ENCODE data around the gene UTS2R.

The UTS2R gene

DNA sequence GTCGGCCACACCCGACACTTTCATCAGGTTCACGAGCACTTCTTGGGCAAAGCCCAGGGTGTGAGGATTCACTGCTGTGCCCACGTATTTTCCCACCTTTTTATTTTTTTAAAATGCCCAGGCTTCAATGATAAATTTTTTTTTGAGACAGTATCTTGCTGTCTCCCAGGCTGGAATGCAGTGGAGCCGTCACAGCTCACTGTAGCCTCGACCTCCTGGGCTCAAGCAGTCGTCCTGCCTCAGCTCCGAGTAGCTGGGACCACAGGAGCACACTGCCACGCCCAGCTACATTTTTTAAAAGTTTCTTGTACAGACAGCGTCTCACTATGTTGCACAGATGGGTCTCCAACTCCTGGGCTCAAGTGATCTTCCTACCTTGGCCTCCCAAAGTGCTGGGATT lies 17.8 kb downstream of the UTS2R start:
- no peak for DNase-seq (ENCODE audit: low read depth, low spot score)

DNA sequence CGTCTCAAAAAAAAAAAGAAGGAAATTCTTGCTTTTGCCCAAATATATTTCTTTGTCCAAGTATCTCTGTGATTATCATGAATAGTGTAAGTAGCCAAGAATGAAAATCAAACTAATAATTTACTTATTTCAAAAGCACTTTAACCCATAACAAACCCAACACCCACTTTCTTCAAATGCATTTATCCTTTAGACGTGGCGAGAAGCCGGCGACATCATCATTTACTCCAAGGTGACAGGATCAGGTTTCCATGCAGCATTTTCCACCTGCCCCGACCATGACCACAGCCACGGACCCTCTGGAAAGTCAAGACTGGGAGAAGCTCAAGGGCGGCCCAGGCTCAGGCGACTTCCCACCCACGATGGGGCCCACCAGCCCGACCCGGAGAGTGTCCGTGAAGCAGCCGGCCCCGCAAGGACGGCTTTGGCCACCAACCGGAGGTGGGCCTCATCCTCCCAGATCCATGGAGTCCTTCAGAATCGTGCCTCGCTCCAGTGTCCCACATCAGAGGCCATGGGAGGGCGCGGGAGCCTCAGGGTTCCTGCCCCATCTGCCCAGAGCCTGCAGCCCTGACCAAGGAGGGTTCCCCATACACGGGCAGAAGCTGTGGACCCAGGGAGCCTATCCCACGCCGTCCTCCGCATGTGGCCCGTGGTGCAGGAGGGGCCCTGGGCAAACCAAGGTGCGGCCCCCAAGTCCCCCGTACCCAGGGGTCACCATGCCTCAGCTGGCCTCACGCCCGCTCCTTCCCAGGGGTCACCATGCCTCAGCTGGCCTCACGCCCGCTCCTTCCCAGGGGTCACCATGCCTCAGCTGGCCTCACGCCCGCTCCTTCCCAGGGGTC lies 18.7 kb downstream of the UTS2R start:
- DNase-seq (ENCODE audit: low read depth, low spot score), result no peak

DNA sequence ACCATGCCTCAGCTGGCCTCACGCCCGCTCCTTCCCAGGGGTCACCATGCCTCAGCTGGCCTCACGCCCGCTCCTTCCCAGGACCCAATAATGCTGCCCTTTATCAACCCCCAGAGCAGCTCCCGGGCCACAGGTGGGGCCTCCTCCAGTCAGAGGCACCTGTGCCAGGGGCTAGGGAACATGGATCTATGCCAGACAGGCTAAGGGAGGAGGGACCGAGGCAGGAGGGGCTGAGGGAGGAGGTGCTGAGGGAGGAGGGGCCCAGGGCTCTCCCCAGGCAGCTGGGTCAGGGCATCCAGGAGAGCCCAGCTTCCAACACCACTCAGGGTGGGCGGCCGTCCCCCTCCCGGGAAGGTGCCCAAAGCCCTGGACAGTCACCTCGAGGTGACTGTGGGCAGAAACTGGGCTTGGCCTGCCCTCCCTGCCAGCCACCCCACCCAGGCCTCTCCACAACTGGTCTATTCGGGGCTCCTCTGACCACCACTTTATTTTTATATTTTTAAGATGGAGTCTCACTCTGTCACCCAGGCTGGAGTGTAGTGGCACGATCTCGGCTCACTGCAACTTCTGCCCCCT lies 19.4 kb downstream of the UTS2R start:
- DNase-seq (ENCODE audit: low read depth, low spot score), result no peak

DNA sequence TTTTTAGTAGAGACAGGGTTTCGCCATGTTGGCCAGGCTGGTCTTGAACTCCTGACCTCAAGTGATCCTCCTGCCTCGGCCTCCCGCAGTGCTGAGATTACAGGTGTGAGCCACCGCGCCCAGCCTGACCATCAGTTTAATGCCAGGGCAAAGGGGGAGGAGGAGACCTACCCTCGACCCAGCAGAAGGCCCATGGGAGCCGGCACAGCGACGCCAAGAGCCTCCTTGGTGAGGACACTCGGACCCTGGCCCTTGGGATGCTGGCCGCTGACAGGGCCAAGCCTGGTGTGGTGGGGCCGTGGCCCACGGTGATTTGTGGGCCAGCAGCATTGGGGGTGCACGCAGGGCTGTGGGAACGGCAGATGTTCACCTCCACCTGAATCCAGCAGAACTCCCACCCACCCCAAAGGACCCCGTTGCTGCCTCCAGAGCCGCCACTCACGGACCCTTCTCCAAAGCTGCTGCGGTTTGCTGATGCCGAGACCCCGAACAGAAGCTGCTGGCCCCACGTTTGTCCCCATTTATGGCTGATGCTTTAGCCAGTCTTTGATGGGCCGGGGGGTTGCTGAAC lies 20.0 kb downstream of the UTS2R start:
- DNase-seq (ENCODE audit: low read depth, low spot score), result no peak

DNA sequence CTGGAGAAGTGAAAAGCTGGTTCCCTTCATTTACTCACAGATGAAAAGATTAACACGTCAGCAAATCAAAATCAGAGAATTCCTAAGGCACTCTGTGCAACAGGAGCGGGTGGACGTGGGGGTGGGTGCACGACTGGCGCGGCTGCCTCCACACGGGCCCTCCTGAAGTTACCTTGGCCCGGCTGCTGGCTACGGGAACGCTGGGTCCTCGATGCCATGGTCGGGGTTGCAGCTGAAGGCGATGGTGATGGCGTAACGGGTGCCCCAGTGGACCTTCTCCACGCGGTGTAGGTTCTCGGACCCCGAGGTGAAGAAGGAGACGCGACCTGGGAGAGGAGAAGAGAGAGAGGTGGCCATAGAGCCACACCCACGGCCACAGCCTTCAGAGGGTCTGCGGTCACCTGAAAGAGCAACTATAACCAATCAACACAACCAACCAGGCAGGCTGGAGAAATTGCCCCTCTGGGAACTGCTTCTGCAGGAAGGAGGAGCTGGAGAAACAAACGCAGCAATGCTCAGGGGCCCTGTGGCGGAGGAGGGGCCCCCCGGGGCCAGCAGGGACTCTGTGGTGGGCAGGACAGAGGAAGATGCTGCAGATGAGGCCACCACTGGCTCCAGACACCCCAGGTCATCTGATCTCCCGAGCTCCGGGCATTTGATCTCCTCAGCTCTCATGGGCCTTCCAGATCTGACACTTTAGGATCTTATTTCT lies 20.8 kb downstream of the UTS2R start:
- no peak for DNase-seq (ENCODE audit: low read depth, low spot score)

DNA sequence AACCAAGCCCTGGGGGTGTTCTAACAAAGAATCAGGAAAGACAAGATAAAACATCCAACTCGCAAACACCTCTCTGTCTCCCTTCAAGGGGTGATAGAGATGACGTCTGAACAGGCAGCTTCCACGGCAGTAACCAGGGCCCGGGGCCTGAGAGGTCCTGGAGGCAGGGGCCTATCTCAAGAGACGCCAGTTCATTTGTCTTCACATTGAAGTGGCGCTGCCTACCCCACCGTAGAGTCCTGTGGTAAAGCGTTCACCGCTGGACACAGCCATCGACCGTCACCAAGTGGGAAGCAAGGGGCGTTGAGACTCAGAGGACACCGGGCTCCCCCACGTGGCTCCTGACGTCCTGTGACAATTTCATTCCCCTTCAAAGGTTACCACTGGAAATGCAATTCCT lies 21.4 kb downstream of the UTS2R start:
- DNase-seq (ENCODE audit: low read depth, low spot score), result no peak

DNA sequence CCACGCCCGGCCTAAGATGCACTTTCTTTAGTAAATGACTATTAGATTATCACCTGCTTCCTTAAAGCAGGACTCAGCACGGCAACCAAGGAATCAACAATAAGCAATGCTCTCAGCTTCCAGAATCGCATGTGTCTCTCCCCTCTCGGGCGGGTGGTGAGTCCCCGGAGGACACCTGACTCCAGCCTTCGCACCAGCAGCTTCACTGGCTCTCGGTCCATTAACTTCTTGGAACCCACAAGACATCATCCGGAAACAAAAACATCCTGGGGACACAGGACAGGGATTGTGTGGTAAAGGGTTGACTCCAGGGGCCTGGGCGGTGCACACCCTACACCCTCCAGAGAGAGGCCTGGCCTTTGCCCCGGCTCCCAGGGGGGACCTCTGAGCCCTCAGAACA lies 22.7 kb downstream of the UTS2R start:
- DNase-seq (ENCODE audit: low read depth, low spot score), result no peak

DNA sequence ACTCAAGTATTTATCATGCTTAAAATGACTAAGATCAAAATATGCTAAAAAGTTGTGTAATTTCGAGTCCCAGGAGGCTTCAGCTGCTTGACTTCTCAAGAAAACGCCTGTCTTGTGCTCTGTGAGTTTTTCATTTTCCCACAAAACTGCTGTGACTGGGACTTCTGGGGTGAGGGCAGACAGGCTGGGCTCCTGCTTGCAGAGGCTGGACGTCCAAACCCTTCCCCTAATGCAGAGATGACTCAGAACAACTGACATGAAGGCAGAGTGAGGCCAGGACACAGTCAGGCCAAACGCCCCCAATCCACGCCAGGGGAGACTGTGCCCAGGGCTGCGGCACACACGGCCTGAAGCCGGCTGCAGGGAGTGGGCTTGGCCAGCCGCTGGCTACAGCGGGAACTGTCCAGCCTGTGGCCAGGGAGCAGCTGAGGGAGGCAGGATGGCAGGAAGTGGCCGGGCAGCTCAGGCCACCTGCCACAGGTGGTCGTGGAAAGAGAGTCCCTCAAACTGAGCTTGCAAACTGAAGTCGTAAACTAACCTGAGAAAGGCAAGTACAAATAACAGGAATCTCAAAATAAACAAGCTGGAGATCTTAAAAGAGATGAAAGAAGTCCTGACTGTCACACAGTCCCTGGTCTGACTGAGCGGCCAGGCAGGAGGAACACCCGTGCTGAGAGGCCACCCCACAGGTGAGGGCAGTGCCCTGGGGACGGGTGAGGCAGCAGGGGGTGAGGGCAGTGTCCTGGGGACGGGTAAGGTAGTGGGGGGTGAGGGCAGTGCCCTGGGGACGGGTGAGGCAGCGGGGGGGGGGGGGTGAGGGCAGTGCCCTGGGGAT lies 25.3 kb downstream of the UTS2R start:
- DNase-seq (ENCODE audit: low read depth, low spot score), result peak; percentile 34

DNA sequence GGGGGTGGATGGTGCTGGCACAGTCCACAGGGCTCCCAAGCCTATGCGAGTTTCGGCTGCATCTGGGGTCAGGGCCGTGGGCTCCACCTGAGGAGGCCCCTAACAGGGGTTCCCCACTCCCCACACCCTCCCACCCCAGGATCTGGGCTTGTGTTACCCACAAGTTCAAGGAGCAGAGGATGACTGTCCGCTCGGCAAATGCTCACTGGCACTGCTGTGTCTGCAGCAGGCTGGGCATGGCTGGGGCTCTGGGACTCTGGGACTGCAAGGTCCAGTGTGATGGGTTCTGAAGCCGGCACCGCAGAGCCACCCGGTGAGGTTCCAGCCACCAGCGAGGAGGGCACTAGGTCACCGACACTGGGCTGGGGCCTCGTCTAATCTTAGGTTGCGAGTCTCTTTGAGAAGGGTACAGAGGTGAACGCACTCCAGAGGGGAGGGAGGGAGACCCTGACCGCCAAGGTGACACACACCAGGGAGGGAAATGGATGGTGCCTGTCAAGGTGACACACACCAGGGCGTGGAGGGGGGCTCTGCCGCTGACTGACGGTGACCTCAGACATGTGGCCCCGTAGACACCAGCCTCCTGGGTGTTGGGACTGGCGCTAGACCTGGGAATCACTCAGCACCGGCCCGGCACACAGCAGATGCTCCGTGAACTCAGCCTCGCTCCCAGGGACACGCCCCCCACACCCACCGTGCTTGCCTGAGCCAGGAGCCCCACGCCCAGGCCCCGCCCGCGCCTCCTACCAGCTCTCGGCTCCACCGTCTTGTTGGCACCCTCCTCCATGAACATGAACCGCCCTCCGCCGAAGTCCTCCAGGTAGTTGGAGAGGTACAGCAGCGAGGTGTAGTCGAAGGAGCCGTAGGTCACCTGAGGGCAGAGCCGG lies 26.1 kb downstream of the UTS2R start:
- DNase-seq (ENCODE audit: low read depth, low spot score), result no peak

DNA sequence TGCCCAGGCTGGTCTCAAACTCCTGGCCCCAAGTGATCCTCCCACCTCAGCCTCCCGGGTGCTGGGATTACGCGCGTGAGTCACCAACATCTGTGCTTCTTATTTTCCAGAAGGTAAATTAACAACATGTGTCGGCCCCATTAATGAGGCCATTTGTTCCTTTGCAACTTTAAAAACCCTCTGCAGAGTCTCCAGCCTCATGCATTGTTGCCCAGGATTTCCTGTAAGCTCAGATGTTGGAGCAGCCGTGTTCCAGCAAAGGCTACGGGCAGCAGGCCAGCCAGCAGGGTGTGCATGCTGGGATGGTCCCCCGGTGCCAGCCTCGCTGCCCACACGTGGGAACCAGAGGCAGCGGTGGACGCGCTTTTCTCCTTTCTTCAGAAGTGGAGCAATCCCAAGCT lies 27.5 kb downstream of the UTS2R start:
- peak; percentile 69 for DNase-seq (ENCODE audit: low read depth, low spot score)

DNA sequence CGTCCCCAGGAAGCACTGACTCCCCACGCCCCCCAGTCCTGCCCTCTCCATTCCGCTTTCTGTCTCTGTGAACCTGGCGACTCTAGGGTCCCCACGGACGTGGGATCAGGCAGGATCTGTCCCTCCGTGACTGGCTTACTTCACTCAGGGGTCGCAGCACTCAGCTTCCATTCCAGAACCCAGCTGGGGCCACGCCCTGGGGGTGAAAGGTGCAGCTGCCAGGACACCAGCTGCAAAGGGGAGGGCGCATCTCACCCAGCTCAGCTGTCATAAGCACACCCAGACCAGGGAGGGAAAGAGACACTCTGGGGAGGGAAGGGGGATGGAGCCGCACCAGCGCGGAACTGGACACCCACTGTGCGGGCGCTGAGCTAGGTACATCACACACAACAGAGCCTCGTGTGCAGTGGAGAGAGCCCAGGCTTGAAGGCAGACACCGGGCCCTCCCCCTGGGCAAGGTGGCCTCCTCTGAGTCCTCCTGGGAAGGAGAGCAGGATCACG lies 28.1 kb downstream of the UTS2R start:
- no peak for DNase-seq (ENCODE audit: low read depth, low spot score)

DNA sequence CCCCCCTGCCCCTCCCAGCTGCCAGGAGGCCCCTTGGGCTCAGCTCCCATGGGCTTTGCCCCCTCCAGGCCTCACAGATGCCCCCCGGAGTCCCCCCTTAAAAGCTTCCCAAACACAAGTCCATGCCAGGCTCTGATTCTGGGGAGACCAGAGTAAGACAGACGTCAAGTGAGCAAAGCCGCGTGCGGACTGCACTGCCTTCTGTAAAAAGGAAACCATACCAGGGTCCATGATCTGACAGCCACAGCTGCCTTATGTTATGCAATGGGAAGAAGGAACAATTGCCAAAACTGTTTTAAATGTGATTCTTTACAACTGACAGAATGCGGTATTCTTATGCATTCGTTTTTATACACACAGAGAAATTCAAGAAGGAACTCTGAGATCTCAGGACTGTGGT lies 28.6 kb downstream of the UTS2R start:
- DNase-seq (ENCODE audit: low read depth, low spot score), result no peak

DNA sequence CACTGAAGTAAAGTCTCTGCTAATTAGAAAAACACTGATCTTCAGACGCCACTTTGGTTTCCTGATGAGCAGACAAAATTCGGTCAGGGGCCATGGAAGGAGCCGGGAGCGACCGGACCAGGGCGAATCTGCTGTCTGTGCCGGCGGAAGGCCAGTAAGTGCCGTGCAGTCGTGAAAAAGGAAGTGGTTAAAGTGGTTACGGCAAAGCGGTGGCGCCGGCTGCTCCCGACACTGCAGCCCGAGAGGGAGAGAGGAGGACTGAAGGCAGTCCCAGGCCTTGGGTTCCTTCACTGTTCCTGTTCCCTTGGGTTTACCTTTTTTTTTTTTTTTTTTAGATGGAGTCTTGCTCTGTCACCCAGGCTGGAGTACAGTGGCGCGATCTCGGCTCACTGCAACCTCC lies 29.3 kb downstream of the UTS2R start:
- DNase-seq (ENCODE audit: low read depth, low spot score), result no peak

DNA sequence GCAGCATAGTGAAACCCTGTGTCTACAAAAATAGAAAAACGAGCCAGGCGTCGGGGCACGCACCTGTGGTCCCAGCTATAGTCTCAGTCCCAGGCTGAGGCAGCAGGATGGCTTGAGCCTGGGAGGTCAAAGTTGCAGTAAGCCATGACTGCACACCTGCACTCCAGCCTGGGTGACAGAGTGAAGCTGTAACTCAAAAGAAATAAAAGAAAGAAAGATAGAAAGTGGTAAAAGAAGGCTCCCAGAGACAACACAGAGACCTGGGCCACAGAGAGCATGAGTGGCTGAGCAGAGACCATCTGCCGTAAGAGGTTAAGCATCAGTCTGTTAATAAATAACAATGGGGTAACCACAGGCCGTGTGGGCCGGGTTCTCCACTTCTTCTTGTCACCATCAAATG lies 31.3 kb downstream of the UTS2R start:
- no peak for DNase-seq (ENCODE audit: low read depth, low spot score)

DNA sequence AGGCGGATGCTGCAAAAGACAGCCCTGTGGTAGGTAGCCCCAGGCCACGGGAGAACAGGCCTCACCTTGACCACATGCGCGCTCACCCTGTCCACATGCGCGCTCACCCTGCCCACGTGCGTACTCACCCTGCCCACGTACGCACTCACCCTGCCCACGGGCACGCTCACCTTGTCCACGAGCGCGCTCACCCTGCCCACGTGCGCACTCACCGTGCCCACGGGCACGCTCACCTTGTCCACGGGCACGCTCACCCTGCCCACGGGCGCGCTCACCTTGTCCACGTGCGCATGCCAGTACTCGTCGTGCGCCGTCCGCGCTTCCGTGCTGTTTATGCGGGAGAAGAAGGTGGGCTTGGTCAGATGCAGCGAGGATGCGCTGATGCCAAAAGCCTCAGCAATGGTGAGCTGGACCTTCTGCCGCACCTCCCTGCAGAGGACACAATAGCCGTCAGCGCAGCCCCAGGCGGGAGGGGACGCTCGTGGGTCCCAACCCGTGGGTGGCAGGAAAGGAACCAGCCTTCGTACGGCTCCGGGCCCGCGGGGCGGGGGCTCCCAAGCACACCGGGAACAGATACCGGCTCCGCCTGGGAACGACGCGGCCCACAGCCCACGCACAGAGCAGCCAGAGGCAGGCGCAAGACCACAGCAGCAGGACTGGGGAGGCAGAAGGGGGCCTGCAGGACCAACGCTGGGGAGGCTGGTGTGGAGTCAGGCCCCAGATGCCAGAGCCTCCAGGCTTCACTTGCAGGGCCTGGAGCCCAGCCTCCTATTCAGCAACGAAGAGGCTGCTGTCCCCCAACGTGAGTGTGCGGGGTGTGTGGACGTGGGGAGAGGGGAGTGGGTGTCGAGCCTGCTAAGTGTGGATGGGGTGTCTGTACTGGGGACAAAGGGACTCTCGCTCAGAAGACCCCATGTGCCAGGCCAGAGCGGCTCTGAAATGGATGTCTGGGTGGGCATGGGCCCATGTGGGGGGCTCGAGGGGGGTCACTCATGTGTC lies 32.4 kb downstream of the UTS2R start:
- no peak for DNase-seq (ENCODE audit: low read depth, low spot score)

DNA sequence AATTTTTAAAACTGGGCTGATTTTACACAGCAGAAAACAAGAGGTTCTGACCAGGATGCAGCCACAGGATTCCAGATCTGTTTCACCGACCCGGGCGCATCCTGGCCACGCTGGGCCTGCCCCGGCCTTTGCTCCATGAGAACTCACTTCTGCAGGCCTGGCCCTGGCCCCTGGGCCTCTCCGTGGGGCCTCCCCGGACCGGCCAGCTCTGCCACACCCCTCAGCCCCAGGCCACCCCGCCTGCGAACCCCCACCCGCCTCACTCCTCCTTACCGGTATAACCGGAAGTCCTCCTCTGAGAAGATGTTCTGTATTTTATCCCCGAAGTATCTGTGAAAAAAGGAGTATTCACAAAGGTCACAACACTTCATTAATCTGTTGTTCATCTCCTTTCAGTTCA lies 33.5 kb downstream of the UTS2R start:
- DNase-seq (ENCODE audit: low read depth, low spot score), result no peak

DNA sequence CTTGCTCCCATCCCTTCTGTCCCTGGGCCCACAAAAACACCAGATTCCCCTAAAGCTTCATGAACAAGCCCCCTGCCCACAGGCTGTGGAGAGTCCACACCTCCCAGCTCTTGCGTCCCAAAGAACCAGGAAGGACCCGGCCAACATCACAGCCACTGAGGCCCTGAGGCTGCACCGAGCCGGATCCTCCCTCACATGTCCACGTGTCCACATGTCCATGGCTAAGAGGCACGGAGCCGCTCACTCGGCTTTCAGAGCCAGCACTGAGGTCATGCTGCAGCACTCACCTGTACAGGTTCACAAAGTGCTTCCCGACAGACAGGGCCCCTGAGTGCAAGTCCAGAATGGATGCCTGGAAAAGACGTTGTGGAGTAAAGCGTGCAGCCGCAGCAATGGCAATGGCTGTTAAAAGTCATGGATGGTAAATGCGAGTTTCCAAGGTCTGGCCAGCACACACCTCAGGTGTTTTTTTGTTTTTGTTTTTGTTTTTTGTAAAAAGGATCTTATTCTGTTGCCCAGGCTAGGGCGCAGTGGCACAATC lies 34.6 kb downstream of the UTS2R start:
- DNase-seq (ENCODE audit: low read depth, low spot score), result no peak

DNA sequence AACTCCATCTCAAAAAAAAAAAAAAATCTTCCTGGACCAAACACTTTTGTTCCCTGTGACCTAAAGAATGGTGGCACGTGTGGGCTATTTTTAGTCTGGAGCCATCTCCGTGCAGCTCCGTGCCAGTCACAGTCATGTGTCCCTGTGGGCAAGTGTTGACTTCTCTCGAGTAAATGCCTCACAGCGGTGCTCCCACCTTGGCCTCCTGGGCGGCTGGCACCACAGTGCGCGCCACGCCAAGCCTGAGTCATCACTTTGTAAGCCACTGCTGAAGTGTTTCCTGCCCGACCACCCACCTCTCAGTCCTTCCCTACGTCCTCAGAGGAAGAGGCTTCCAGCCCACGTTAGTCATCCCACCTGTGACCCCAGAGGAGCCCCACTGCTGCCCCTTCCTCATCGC lies 35.7 kb downstream of the UTS2R start:
- DNase-seq (ENCODE audit: low read depth, low spot score), result peak; percentile 82

Data from astrocyte of the hippocampus (primary cell).